ENCODE data around the gene TSC22D4.

The TSC22D4 gene

GRCh38 chr7:100428199-100428966, 50.6 kb downstream of the TSC22D4 start, which contains the start of gene ZCWPW1:
ZCWPW1 (minus strand) TSS chr7:100428703; CDS start chr7:100420649, 8,054 bp downstream.
- peak; percentile 85 to 99 (median 95) for DNase-seq

- DNase-seq: no peak
These were observed 51.2 kb downstream of the TSC22D4 start for GRCh38 chr7:100427762-100428198.

DNA sequence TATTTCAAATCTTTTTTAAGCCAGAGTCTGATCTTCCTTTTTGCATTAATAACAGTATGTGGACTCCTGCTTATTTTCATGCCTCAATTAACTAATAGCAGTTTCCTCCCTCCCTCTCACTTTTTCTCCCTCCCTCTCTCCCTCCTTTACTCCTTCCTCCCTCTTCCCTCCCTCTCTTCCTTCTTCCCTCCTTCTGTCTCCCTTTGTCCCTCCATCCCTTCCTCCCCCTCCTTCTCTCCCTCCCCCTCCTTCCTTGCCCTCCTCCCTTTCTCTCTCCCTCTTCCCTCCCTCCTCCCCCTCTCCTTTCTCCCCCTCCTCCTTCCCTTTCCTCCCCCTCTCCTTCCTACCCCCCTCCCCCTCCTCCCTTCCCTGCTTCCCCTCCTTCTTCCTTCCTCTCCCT, 52.5 kb downstream of the TSC22D4 start:
- no peak for DNase-seq

- DNase-seq: no peak
These were observed 53.7 kb downstream of the TSC22D4 start for GRCh38 chr7:100425347-100425746.

DNA sequence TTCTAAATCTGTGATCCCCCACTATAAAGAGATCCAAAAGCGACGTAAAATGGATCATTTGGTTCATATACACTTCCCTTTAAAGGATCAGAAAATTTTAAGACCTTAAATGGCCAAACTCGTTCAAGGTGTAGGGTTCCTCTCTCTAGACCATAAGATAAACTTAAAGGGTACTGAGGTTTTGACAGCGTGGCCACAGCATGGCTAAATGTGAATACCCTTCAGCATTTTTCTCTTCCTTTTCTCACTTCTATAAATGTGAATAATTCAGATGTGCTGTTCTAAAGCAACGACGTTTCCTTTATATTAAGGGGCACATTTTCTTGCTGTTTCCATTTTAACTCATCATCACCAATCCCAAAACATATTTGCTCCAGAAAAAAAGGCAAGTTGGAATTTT, 55.7 kb downstream of the TSC22D4 start:
- no peak for DNase-seq

- DNase-seq: no peak
These were observed 59.3 kb downstream of the TSC22D4 start for GRCh38 chr7:100419660-100420226.

DNA sequence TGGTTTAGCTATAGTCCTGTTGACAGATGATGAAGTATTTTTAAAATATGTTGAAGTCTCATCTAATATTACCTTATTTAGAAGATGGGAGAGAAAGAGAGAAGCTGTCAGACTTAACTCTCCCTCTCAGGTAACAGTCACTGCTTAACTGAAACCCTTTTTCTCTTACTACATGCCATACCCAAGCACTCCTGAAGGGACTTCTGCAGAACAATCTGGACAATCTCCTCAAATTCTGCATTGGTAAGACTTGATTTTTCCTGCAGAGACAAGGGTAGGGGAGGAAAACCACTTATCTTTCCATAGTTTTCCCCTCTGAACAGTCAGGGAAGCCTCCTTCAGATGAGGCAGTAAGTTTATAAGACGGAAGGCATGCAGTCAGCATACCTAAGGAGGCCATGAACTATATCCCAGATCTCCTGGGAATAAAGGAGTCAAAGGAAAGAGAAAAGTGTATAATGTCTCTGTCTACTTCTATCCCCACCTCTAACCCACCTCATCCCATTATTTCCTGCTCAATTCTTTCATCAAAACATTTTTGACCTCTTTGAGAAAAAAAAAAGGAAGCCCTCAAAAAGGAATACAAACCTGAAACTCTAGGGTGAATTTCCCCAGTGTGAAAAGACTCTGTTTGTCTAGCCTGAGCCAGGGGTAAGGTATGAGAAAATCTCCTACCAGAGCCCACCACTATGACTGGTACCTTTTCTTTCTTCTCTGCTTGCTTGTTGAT, 59.9 kb downstream of the TSC22D4 start:
- no peak for DNase-seq
